ENCODE data around the gene CSRP2. TPM values are rescaled to one million over a fixed set of nuclear protein-coding genes. Genes with fewer than 3 reads are reported as not detected.

CSRP2 gene
- total and polyA plus RNA-seq, 12 donors = 0.61 to 19.5 (median 6.0) TPM

DNA sequence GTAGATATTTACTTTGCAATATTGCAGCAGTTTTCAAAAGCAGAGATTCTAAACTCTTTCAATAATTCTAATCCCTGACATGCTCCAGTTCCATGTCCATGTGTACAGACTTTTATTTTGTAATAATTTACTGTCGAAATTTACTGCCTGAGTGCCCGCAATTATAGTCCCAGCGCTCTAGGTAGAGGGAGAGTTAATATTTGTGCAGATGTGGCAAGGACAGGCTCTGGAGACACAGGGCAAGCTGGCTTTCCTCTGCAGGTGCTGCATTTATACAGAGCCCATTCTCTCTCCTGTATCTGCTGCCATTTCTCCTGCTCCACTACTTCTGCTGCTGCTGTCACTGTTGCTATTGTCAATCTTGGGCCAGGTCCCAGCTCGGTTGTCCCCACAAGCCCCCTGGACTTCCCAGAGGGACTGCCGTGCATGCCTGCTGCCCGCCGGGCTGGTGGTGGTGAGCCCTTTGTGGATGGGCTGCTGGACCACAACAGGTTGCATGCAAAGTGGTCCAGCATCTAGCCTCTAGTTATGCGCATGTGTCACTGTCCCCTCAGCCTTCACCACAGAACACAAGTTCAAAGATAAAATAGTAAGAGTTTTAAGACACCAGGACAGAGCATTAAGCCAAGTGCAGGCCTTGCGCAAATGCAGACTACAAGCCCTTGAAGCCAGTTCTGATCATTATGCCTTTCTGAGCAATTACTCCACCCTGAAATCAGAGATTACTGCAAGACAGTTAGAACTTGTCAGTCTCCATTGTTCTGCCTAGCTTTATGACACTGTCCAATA lies 40.8 kb upstream of the CSRP2 start:
- Histone ChIP-seq H3K27ac (no peak overlapping the region), H3K27me3 (no peaks in the 10 kb centered on the region), H3K36me3 (replicated peaks in 1 of 2) (no peaks in the 10 kb centered on the region), H3K4me1 (replicated peaks in 1 of 2) (no peaks in the 10 kb centered on the region), H3K4me3 (no peak overlapping the region), H3K9me3 (replicated peaks in 1 of 3) (no peaks in the 10 kb centered on the region)
- WGBS, 4 donors = 75 to 82% (median 80%) methylated on average over 9 of the region's 9 CpGs
- intact Hi-C loops (cut with DNase I) = no loop called here
- no peak for DNase-seq
- TF ChIP-seq POLR2A (IDR thresholded peaks at IDR 0.05) = no peak
- TF ChIP-seq, protein P1, sequence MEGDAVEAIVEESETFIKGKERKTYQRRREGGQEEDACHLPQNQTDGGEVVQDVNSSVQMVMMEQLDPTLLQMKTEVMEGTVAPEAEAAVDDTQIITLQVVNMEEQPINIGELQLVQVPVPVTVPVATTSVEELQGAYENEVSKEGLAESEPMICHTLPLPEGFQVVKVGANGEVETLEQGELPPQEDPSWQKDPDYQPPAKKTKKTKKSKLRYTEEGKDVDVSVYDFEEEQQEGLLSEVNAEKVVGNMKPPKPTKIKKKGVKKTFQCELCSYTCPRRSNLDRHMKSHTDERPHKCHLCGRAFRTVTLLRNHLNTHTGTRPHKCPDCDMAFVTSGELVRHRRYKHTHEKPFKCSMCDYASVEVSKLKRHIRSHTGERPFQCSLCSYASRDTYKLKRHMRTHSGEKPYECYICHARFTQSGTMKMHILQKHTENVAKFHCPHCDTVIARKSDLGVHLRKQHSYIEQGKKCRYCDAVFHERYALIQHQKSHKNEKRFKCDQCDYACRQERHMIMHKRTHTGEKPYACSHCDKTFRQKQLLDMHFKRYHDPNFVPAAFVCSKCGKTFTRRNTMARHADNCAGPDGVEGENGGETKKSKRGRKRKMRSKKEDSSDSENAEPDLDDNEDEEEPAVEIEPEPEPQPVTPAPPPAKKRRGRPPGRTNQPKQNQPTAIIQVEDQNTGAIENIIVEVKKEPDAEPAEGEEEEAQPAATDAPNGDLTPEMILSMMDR (IDR thresholded peaks at IDR 0.05) = no peak

DNA sequence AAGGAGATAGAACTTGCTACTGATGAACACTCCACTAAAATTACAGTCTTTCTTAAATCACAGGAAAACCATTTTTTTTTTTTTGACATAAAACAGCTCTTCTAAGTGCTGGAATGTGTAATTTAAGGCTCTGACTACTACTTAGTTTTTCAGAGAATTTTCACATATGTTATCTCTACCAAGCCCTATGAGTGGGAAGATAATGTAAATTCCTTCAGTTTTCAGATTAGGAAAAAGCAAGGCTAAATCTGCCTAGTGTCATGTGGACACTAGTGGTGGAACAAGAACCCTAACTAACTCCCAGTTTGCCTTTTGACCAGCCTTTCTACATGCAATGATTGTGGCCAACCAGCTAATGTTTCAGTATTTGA lies 37.3 kb upstream of the CSRP2 start:
- H3K4me3 ChIP-seq = no peak overlapping the region
- no peaks in the 10 kb centered on the region for H3K36me3 ChIP-seq (replicated peaks in 1 of 2)
- no peaks in the 10 kb centered on the region for H3K27me3 ChIP-seq
- H3K9me3 ChIP-seq (replicated peaks in 1 of 3) = no peaks in the 10 kb centered on the region
- TF ChIP-seq, protein P1 (IDR thresholded peaks at IDR 0.05) = no peak
- no peak for TF ChIP-seq POLR2A (IDR thresholded peaks at IDR 0.05)
- H3K27ac ChIP-seq = no peak overlapping the region
- intact Hi-C loops (cut with DNase I) = no loop called here
- H3K4me1 ChIP-seq (replicated peaks in 1 of 2) = no peaks in the 10 kb centered on the region
- DNase-seq = no peak

DNA sequence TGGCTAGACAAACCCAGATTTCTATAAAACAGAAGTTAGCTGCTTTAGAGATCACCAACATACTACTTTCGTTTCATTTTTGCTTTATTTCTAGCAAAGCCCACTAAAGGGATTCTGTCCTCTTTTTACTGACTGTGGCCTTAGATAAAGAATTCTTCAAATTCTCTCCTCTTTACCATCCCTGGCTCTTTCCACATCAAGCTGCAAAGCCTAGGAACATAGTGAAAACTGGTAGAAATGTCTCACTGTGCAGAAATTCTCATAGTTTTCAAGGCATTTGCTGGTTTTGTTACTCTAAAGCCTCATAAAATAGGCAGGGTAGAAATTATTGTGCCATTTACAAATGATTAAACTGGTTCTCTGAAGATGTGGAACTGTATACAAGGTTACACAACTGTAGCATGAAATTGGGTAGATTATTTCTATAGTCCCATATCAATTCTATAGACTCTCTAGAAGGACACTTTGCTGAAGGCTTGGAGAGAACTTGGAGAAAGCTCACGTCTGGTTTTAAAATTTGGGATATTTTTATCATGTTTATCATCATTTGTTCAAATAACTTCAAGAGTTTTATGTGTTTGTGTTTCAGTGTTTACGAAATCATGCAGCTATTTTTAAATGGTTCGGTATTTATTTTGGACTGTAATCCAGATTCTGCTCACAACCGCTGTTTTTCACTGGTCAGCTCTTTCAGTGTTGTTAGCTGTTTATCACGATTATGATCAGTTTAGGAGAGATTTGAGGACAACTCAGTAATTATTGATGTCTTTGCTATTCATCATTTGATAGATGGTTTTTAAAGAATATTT lies 36.7 kb upstream of the CSRP2 start:
- Histone ChIP-seq H3K4me1 (replicated peaks in 1 of 2) (no peaks in the 10 kb centered on the region), H3K27me3 (no peaks in the 10 kb centered on the region), H3K4me3 (no peak overlapping the region), H3K9me3 (replicated peaks in 1 of 3) (no peaks in the 10 kb centered on the region), H3K27ac (no peak overlapping the region), H3K36me3 (replicated peaks in 1 of 2) (no peaks in the 10 kb centered on the region)
- DNase-seq = no peak
- WGBS, 4 donors = 43 to 58% (median 54%) methylated on average over 6 of the region's 6 CpGs
- no peak for TF ChIP-seq POLR2A (IDR thresholded peaks at IDR 0.05)
- TF ChIP-seq, protein P1 (IDR thresholded peaks at IDR 0.05) = no peak
- intact Hi-C loops (cut with DNase I) = no loop called here

DNA sequence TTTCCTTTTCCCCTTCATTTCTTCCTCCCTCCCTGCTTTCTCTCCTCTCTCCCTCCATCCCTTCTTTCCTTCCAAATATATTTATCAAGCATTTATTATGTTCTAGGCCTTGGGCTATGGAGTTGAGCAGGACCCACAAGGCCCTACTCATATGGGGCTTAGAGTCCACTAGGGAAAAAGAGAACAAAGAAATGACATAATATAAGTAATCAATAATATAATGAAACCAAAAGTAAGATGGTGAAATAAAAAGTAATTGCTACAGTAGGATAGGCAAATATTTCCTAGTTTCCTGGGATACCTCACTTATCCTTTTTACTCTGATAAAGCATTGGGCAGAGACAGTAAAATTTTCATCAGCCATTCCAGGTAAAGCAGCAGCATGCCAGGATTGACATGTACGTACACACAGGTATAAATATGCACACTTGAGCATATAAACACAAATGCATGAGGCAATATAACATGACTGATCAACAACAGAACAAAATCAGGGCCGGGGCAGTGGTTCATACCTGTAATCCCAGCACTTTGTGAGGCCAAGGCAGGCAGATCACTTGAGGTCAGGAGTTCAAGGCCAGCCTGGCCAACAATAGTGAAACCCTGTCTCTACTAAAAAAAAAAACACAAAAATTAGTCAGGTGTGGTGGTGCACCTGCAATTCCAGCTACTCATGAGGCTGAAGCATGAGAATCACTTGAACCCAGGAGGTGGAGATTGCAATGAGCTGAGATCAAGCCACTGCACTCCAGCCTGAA lies 35.5 kb upstream of the CSRP2 start:
- WGBS, 4 donors = 84 to 96% (median 91%) methylated on average over 2 of the region's 2 CpGs
- no peak overlapping the region for H3K4me3 ChIP-seq
- DNase-seq = no peak
- H3K27me3 ChIP-seq = no peaks in the 10 kb centered on the region
- H3K4me1 ChIP-seq (replicated peaks in 1 of 2) = no peaks in the 10 kb centered on the region
- H3K9me3 ChIP-seq (replicated peaks in 1 of 3) = no peaks in the 10 kb centered on the region
- no peaks in the 10 kb centered on the region for H3K36me3 ChIP-seq (replicated peaks in 1 of 2)
- intact Hi-C loops (cut with DNase I) = no loop called here
- TF ChIP-seq POLR2A (IDR thresholded peaks at IDR 0.05) = no peak
- TF ChIP-seq, protein P1 (IDR thresholded peaks at IDR 0.05) = no peak
- no peak overlapping the region for H3K27ac ChIP-seq
